Nucleus accumbens (tissue), 56 donors: ENCODE data around the gene ANXA10.
A peak's percentile ranks its signal among the peaks of the same experiment; 100 is the strongest.
"Not testable (repeated sequence)": the region's sequence is repeated elsewhere in the genome, so short reads cannot be mapped to it uniquely, and the experiment has no call there.

Source experiments
- DNase-seq, 56 donors: peaks; one replicate each; lab custom pipeline; 2025; lab: John Stamatoyannopoulos, UW

The ANXA10 gene

DNA sequence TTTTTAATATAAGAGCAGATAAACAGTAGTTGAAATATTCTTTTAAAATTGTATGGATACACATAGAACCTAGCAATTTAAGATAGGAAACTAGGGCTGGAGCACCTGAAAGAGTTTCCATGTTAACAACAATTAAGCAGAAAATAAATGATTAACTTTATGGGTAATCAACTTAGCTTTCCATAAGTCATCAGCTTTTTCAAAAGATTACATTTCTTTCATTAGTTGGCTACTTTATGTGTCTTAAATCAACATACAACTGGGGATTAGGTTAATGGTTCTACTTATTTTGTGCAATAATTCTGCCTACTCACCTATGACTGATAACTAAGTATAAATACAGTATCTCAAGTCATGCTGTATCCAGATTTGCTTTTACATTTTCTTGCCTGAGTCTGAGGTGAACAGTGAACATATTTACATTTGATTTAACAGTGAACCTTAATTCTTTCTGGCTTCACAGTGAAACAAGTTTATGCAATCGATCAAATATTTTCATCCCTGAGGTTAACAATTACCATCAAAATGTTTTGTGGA is at the start of gene ANXA10:
ANXA10 (plus strand) TSS at position 362 of the 537 bp plus-strand sequence; CDS start at position 526, 164 bp downstream.
- DNase-seq: no peak

DNA sequence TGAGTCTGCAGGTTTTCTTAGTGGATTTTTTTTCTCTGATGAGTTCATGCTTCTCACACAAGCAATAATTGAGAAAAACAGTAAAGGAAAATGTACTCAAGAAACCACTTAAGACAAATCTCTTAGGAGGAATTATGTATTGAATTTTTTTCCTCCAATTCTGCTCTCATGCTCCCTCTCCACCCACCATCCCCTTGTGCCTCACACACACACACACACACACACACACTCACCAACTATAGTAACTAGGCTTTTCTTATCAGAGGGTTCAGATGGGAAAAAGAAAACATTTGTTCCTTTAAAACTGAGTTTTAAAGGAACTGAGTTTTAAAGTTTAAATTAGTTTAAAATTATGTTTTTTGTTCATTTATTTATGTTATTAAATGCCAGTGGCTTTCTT is 47.0 kb upstream of the ANXA10 start:
- peak in 1 of 56 donors; percentile 3 for DNase-seq

GRCh38 chr4:168050002-168050401 is 42.3 kb upstream of the ANXA10 start:
- DNase-seq: no peak

DNA sequence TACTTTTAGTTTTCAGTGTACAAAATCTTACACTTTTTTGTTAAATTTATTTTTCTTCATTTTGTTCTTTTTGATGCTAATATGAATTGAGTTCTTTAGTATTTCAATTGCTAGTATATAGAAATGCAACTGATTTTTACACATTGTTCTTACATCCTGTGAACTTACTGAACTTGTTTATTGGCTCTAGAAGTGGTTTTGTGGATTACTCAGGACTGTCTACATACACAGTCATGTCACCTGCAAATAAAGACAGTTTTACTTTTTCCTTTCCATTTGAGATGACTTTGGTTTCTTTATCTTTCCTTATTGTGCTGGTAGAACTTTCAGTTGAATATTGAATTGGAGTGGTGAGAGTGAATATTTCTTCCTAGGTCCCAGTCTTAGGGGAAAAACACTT is 40.8 kb upstream of the ANXA10 start:
- DNase-seq: no peak

- no peak for DNase-seq
These were observed 34.9 kb upstream of the ANXA10 start for GRCh38 chr4:168057412-168057811.

DNA sequence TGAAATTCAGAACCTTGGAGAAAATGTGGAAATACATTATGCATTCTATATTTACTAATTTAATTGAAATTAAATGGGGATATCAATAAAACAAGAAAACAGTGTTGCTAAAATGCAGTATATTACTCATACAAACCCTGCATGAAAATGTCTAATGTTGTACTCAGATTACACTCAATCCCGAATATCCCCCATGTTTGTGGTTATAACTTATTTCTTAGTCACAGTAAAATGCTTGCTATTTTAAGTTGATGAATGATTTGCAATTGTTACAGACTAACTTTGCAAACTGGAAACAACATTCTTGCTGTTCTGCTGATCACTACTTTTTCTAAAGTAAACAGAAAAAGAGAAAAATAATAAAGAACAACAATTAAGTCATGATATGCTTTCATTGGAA is 33.1 kb upstream of the ANXA10 start:
- DNase-seq: no peak

DNA sequence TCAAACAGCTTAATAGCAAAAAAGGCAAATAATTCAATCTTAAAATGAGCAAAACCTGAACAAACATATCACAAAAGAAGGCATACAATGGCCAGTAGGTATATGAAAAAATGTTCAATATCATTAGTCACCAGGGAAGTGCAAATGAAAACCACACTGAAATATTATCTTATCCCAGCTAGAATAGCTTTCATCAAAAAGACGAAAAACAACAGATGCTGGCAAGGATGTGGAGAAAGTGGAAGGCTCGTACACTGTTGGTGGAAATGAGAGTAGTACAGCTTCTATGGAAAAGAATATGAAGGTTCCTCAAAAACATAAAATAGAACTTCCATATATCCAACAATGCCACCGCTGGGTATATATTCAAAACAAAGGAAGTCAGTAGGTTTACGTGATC is 29.3 kb upstream of the ANXA10 start:
- DNase-seq: no peak

DNA sequence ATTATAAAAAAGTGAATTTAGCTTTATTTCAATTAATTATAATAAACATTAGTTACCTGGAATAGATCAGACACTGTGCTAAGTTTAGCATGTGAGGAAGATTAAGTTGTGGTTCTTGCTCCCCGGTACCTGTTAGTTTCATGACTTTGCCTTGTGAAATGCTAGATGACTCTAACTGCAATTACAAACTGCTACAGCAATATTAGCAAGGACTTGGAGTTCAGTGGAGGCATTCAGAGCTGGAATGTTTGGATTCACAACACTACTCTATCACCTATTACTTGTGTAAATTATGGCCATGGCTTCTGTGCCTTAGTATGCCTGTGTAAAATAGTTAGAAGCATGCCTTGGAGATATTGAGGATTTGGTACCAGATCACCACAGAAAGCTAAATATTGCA is 21.4 kb upstream of the ANXA10 start:
- no peak for DNase-seq

- no peak for DNase-seq
These were observed 21.0 kb upstream of the ANXA10 start for GRCh38 chr4:168071304-168071703.

DNA sequence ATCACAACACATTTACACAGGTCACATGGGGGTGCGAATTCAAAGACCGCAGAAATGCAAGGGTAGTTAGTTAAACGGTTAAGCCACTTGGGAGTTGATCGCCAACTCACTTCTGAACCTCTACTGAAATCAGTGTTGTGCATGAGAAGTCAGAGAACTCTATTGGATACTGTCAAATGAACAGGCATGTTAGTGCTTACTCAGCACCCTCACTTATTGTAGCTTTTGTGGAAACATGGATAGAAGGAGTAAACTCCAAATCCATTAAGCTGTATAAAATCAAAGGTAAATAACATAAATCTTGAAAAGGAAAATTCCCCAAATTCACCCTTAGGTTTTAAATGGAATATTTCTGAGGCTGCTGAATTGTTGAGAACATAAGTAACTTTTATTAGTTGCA is 17.5 kb upstream of the ANXA10 start:
- DNase-seq: no peak

DNA sequence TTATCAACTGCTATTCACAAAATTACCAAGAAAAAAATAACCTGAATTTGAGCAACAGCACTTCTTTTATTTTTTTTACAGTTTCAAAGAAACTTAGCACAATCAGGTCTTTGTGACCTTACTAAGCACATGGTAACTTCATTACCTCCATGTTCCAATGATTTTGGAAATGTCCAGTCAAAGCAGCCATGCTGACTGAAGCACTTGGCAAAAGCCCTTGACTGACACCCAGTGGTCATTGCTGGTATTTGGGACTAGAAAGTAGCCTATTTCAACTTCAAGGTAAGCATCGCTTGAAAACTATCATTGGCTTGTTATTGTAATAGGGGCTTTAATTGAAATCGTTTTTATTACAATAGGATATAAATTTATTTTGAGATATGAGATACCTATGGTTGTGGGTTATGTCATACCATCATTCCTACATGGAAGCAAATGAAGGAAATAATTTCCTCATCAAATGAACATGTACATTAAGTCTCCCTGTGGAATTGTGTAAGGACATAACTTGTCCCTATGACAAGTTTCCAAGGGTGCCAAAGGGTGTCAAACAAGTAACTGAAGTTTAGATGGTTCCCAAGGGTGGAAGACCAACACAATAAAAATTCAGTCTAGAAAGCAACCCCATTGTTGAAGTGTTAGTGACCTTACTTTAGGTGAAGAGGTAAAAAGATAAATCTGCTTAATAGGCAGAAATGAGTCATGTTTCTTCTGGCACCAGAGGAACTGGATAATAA is 15.2 kb upstream of the ANXA10 start:
- DNase-seq: peak in 35 of 56 donors; percentile 0 to 67 (median 7)

DNA sequence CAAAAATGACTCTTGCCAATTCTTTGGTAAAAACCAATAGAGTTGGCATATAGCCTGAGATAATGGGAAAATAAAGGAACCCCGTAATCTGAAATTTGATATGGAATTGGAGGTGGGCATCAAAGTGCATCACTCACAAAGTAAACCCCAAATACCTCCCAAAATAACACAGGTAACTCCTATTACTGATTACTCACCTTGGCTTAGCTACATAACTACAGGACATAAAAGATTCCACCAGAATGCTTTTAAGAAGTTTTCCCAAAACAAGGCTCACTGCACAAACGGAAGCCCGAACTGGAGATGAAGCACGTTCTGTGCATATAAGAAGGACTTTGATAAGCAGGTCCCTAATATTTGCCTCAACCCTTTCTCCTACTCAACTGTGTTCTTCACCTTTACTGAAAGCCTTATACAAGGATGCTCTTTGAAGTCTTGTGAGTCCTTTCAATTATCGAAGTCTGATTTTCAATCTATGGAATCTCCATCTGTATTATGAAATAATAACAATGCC is 14.6 kb upstream of the ANXA10 start:
- DNase-seq: no peak

DNA sequence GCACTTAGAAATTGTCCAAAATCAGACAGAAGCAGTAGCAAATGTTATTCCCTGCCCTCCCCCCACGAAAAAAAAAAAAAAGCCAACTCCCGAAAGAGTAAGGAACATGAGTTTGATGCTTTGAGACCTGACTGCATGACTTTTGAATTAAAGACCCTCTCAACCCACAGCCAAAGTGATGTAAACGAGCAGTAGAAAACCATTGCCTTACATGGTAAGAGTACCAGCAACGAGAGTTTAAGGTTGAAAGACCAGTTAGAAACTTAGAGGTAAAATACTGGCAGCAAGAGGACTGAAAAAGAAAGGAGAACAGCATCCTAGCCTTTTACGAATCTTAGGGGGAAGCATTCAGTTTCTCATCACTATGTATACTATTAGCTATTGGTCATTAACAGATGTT is 10.0 kb upstream of the ANXA10 start:
- DNase-seq: no peak

DNA sequence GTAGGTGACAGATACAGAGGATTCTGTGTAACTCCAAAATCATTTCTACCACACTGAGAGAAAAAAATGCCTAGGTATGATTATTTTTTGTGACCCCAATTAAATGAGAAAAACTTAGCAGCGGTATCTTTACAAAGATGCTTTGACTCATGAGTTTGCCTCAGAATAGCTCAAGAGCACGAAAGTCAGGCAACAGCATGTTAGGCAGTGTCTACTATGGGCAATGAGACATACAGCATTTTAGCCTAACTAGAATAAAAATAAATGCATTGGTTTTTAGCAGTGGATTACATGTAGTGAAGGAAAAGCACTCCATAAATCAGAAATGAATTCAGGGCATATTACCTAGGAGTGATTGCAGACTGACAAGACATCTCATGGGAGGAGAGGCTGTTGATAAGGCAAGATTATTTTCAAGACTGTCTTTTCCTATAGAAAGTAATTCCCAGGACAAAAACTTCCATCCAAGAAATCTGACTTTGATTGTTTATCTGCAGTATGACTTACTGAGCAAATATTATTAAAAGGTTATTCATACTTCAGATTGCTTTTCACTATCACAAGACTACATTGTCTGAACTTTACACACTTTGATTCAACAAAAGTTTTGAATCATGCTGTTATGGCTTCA is 3.6 kb downstream of the ANXA10 start:
- no peak for DNase-seq

DNA sequence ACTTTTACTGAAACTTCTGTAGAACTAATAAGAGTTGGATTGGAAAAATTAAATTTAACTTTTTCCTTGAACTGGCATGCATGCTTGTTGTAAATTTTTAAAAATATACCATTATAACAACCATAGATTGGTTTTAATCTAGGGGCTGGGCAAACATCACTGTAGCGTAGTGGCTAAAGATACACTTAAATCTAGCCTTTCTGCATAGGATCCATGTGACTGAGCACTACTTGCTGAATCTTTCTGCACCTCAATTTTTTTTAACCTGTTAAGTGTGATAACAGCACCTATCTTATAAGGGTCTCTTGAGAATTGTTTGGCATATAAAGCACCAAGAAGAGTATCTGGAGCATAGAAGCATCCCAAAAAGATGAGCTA is 4.1 kb downstream of the ANXA10 start:
- DNase-seq: no peak

DNA sequence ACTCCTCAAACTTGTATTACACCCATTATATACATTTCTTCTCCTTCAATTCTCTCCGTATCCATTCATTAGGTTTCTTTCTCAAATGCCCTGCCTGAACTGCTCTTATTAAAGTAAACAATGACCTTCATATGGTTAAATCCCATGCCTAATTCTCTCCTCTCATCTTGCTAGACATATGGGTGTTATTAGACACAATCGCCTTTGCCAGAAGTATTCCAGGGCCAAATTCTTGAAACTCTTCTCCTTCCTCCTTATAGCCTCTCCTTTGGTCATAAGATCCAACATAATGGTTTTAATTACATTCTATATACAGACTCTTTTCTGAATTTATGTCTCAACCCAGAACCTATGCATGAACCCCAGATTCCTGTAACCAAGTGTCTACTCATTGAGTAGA is 4.8 kb downstream of the ANXA10 start:
- DNase-seq: no peak

DNA sequence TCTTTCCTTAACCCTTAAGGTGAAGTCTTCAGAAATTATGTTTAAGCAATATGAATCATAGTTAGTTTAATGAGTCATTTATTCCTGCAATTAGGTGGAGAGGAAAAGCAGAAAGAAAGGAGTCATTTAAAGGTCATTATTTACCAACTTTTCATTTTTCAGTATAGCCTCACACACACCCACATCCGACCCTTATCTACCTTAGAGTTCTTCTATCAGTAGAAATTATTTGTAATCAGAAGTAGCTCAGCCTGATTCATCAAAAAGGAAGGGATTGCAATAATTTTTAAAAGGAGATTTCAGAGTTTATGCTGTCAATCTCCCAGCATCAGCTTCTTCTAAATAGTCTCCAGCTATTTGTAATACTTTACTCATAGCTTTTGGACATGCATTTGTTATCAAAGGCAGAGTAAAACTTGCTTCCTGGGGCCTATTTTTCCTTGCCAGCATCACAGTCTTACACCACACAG is 5.9 kb downstream of the ANXA10 start:
- DNase-seq: no peak

- DNase-seq: no peak
These were observed 6.9 kb downstream of the ANXA10 start for GRCh38 chr4:168099195-168099594.

DNA sequence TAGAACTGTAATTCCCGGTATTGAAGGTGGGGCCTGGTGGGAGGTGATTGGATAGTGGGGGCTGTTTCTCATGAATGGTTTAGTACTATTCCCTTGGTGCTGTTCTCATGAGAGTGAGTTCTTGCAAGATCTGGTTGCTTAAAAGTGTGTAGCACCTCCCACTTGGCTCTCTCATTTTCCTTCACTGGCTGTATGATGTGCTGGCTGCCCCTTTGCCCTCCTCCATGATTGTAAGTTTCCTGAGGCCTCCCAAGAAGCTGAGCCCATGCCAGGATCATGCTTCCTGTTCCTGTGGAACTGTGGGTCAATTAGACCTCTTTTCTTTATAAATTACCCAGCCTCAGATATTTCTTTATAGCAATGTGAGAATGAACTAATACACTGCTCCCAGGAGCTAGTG is 8.7 kb downstream of the ANXA10 start:
- DNase-seq: no peak

DNA sequence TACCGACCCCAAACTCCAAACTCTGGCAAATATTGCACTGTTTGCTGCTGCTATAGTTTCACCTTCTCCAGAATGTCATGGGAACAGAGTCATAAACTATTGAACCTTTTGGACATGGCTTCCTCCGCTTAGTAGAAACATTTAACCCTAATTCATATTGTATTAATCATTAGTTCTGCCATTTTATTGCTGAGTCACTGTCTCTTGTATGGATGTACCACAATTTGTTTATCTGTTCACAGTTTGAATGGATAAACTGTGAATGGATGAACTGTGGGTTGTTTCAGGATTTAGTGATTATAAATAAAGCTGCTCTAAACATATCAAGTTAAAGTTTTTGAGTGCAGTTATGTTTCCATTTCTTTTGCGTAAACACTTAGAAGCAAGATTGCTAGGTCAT is 10.1 kb downstream of the ANXA10 start:
- no peak for DNase-seq

- DNase-seq: no peak
These were observed 17.2 kb downstream of the ANXA10 start for GRCh38 chr4:168109527-168109926.

DNA sequence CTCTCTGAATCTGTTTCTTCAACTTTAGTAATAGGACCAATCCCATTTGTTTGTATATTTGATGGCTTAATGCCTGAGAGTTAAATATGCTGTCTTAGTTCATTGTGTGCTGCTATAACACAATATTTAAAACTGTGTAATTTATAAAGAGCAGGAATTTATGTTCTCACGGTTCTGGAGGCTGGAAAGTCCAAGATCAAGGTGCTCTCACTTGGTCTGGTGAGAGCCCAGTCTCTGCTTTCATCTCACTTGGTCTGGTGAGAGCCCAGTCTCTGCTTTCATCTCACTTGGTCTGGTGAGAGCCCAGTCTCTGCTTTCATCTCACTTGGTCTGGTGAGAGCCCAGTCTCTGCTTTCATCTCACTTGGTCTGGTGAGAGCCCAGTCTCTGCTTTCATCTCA is 20.7 kb downstream of the ANXA10 start:
- not testable (repeated sequence) for DNase-seq
